Peyer's patch (tissue), 4 donors: ENCODE results near the gene IRF3. TPM values are rescaled to one million over a fixed set of nuclear protein-coding genes. Genes with fewer than 3 reads are reported as not detected.
A peak's percentile ranks its signal among the peaks of the same experiment; 100 is the strongest.
"Not testable (repeated sequence)": the region's sequence is repeated elsewhere in the genome, so short reads cannot be mapped to it uniquely, and the experiment has no call there.

Source experiments
- DNase-seq, 3 donors: peaks; one replicate each; pipeline ENCODE4 v3.0.0-alpha.2; 2017 to 2019
- H3K27ac ChIP-seq, 4 donors: fragments of 200-600 bp; sonication (generic); one replicate each; pipeline ENCODE4 v1.5.1; 2016 to 2019
- H3K27me3 ChIP-seq, 2 donors: fragments of 200-600 bp; sonication (generic); one replicate each; pipeline ENCODE4 v1.5.1; 2019
- H3K36me3 ChIP-seq, 3 donors: fragments of 200-600 bp; sonication (generic); one replicate each; pipeline ENCODE4 v1.5.1; 2016 to 2019
- H3K4me1 ChIP-seq, 4 donors: fragments of 200-600 bp; sonication (generic); one replicate each; pipeline ENCODE4 v1.5.1; 2016 to 2019
- H3K4me3 ChIP-seq, 4 donors: fragments of 200-600 bp; sonication (generic); 1 replicate in 3 of 4; 2 replicates in 1 of 4; pipeline ENCODE4 v1.5.1; 2016 to 2019; ENCODE audit warnings: mild to moderate bottlenecking in 1 of 4
- H3K9me3 ChIP-seq, 4 donors: fragments of 200-600 bp; sonication (generic); one replicate each; pipeline ENCODE4 v1.5.1; 2016 to 2019; ENCODE audit warnings: mild to moderate bottlenecking in 1 of 4
- CTCF ChIP-seq, 6 experiments: fragments of 450-650 bp in 4 of 6; fragments of 200-600 bp in 2 of 6; sonication (generic) in 1 of 6; IDR thresholded peaks; one replicate each; pipeline ENCODE4 v1.5.1; 2017 to 2019; ENCODE audit warnings: antibody characterized with exemption in 6 of 6, mild to moderate bottlenecking in 3 of 6, moderate library complexity in 1 of 6
- POLR2A ChIP-seq, 2 donors: fragments of 450-650 bp; IDR thresholded peaks; one replicate each; pipeline ENCODE4 v1.5.1; 2017; ENCODE audit warnings: antibody characterized with exemption in 2 of 2, mild to moderate bottlenecking in 2 of 2, moderate library complexity in 2 of 2
- total RNA-seq, 4 donors: library from RNA; depleted of rRNA; stranded (reverse); fragments of >200 nt; gene quantifications; one replicate each; pipeline ENCODE4 v1.1.0, GENCODE V29; 2016

The IRF3 gene
- total RNA-seq, 4 donors from 2014 or later: 98.6 to 131 (median 120) TPM

- no peak for TF ChIP-seq CTCF (IDR thresholded peaks at IDR 0.05)
- Histone ChIP-seq H3K27me3 (no peaks in the 10 kb centered on the region), H3K27ac (peak overlapping the region; percentile 4 to 55 (median 10)), H3K4me1 (peaks cover 0 to 24% (median 0%) of the 10 kb centered on the region in 4 donors), H3K9me3 (no peaks in the 10 kb centered on the region), H3K4me3 (no peak overlapping the region), H3K36me3 (no peaks in the 10 kb centered on the region)
- no peak for DNase-seq
These were observed 30.0 kb downstream of the IRF3 start for GRCh38 chr19:49635530-49636232.

- not testable (repeated sequence) for H3K27me3 ChIP-seq, H3K36me3 ChIP-seq, H3K4me3 ChIP-seq, H3K27ac ChIP-seq, H3K9me3 ChIP-seq, DNase-seq
- H3K4me1 ChIP-seq: peaks cover 0 to 10% (median 0%) of the 10 kb centered on the region in 4 donors
These were observed 32.4 kb downstream of the IRF3 start for GRCh38 chr19:49633273-49633672.

- H3K9me3 ChIP-seq: no peaks in the 10 kb centered on the region
- peaks cover 0 to 6% (median 0%) of the 10 kb centered on the region in 4 donors for H3K4me1 ChIP-seq
- TF ChIP-seq CTCF (IDR thresholded peaks at IDR 0.05) (no peak), POLR2A (IDR thresholded peaks at IDR 0.05) (no peak)
- H3K36me3 ChIP-seq: no peaks in the 10 kb centered on the region
- no peak for DNase-seq
- no peaks in the 10 kb centered on the region for H3K27me3 ChIP-seq
- no peak overlapping the region for H3K4me3 ChIP-seq
- H3K27ac ChIP-seq: no peak overlapping the region
These were observed 33.1 kb downstream of the IRF3 start for GRCh38 chr19:49632576-49632975.

- H3K9me3 ChIP-seq: no peaks in the 10 kb centered on the region
- TF ChIP-seq CTCF (IDR thresholded peaks at IDR 0.05): no peak
- no peak for TF ChIP-seq POLR2A (IDR thresholded peaks at IDR 0.05)
- peaks cover 0 to 6% (median 0%) of the 10 kb centered on the region in 4 donors for H3K4me1 ChIP-seq
- H3K4me3 ChIP-seq: no peak overlapping the region
- H3K27ac ChIP-seq: no peak overlapping the region
- H3K36me3 ChIP-seq: peaks cover 0 to under 1% (median 0%) of the 10 kb centered on the region in 3 donors
- DNase-seq: no peak
- H3K27me3 ChIP-seq: no peaks in the 10 kb centered on the region
These were observed 34.0 kb downstream of the IRF3 start for GRCh38 chr19:49631610-49632192.

- no peak for DNase-seq
- H3K27ac ChIP-seq: no peak overlapping the region
- no peak for TF ChIP-seq CTCF (IDR thresholded peaks at IDR 0.05)
- no peak for TF ChIP-seq POLR2A (IDR thresholded peaks at IDR 0.05)
These were observed 34.6 kb downstream of the IRF3 start for GRCh38 chr19:49631014-49631588.

GRCh38 chr19:49629659-49630058 lies 36.0 kb downstream of the IRF3 start:
- peaks cover 0 to 6% (median 0%) of the 10 kb centered on the region in 4 donors for H3K4me1 ChIP-seq
- no peak for TF ChIP-seq CTCF (IDR thresholded peaks at IDR 0.05)
- TF ChIP-seq POLR2A (IDR thresholded peaks at IDR 0.05): no peak
- H3K36me3 ChIP-seq: peaks cover 0 to 19% (median 0%) of the 10 kb centered on the region in 3 donors
- H3K4me3 ChIP-seq: no peak overlapping the region
- no peak for DNase-seq
- no peaks in the 10 kb centered on the region for H3K27me3 ChIP-seq
- no peaks in the 10 kb centered on the region for H3K9me3 ChIP-seq
- no peak overlapping the region for H3K27ac ChIP-seq

More at GRCh38 chr19:49631014-49631588, 34.6 kb downstream of the IRF3 start:
- H3K27me3 ChIP-seq: no peaks in the 10 kb centered on the region
- no peak overlapping the region for H3K4me3 ChIP-seq
- H3K4me1 ChIP-seq: peaks cover 0 to 6% (median 0%) of the 10 kb centered on the region in 4 donors
- no peaks in the 10 kb centered on the region for H3K9me3 ChIP-seq
- peaks cover 0 to 7% (median 0%) of the 10 kb centered on the region in 3 donors for H3K36me3 ChIP-seq
